Measurements from ENCODE around the gene SRL.
A peak's percentile ranks its signal among the peaks of the same experiment; 100 is the strongest.
"Not testable (repeated sequence)": the region's sequence is repeated elsewhere in the genome, so short reads cannot be mapped to it uniquely, and the experiment has no call there.

The SRL gene

DNA sequence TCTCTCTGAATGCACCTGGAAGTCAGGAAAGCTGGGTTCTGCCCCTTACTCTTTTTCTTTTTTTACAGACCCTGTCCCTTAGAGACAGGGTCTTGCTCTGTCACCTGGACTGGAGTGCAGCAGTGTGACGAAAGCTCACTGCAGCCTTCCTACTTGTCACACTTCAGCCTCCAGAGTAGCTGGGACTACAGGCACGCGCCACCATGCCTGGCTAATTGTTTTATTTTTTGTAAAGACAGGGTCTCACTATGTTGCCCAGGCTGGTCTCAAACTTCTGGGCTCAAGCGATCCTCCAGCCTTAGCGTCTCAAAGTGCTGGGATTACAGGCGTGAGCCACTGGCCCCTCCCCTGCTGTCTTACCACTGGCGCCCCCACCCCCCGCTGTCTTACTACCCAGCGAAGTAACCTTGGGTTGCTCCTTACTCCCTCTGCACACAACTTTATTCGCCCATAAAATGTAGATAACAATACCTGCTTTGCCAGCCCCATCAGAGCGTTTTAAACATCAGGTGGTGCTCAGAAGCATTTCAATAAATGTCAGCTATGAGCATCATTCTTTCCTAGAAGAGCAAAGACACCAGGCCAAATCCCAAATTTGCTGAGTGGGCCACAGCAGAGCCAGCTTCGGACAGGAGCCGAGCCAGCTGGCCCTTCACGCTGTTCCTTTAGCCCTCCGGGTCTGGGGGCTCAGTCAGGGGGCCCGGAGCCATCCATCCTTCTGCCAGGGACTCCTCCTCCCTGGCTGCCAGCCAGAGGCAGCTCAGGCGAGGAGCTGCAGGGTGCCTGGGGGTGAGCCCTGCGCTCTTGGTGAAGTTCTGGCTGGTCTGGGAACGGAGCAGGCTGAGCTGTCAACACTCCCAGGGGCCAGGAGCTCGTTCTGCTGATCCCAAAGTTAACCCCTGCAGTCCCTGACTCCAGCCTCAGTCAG is 24.4 kb downstream of the SRL start:
- FAIRE-seq = no peak
- no peak for TF ChIP-seq POLR2AphosphoS5 (IDR thresholded peaks at IDR 0.05; ENCODE audit: low read depth, low read length)
- no peak for DNase-seq (ENCODE audit: insufficient read length)

DNA sequence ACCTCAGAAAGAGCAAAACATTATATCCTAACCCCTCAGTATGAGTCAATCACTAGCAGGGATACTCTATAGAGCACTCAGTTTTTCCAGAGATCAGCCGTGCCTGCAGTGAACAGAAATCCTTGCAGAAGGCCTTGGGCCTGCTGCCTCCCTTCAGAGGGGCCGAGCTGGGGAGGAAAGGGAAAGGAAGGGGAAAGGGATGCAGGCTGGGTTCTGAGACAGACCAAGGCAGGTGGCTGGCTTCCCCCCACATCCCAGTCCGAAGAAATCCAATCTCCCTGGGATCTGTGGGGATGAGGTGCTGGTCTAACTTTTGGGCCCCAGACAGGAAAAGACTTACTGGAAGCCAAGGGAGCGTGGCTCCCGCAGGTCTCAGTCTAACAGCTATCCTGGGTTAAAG is 25.3 kb downstream of the SRL start:
- DNase-seq (ENCODE audit: insufficient read length) (no peak), FAIRE-seq (no peak)
- TF ChIP-seq POLR2A (IDR thresholded peaks at IDR 0.05; ENCODE audit: low read depth, low read length) (no peak), TAF1 (IDR thresholded peaks at IDR 0.05; ENCODE audit: borderline replicate concordance, low read depth, low read length) (no peak), POLR2AphosphoS5 (IDR thresholded peaks at IDR 0.05; ENCODE audit: low read depth, low read length) (no peak)

DNA sequence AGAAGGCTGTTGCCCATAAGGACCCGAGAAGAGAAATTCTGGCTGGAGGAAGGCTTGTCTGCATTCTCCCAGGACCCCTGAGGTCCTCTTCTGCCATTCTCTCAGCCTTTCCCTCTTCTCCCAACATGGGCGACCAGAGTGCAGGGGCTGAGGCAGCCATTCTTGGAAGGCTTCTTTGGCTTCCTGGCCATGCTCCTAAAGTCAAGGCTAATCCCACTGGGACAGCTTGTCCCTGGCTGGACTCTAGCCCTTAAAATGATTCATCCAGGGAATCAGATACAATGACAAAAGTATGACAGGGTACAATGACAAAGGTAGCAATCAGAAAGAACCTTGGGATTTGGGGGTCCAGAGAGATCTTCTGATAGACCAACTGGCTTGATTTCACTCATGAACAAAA is 26.8 kb downstream of the SRL start:
- no peak for FAIRE-seq
- TF ChIP-seq POLR2AphosphoS5 (IDR thresholded peaks at IDR 0.05; ENCODE audit: low read depth, low read length) (no peak), TAF1 (IDR thresholded peaks at IDR 0.05; ENCODE audit: borderline replicate concordance, low read depth, low read length) (no peak), POLR2A (IDR thresholded peaks at IDR 0.05; ENCODE audit: low read depth, low read length) (no peak)

DNA sequence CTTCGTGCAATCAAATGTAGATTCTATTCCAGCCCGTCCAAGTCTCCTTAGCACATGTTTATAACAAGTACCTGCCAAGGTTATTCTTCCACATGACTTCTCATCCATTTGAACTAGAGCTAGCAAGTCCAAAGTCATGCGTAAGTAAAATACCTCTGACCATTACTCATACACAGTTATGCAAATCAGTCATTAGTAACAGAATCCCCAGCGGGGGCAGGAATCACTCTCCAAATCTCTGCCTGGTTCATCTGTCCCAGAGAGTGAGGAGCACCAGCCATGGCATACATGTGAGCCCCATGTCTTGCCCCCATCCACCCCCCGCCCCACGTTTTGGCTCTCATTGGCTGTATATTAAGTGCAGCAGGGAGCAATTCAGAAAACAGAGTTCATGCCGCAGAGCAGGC is 27.7 kb downstream of the SRL start:
- DNase-seq (ENCODE audit: insufficient read length) (no peak), FAIRE-seq (no peak)
- TF ChIP-seq POLR2A (IDR thresholded peaks at IDR 0.05; ENCODE audit: low read depth, low read length) (no peak), TAF1 (IDR thresholded peaks at IDR 0.05; ENCODE audit: borderline replicate concordance, low read depth, low read length) (no peak), POLR2AphosphoS5 (IDR thresholded peaks at IDR 0.05; ENCODE audit: low read depth, low read length) (no peak)

More for the DNA sequence above, 26.8 kb downstream of the SRL start:
- DNase-seq (ENCODE audit: insufficient read length) = no peak

DNA sequence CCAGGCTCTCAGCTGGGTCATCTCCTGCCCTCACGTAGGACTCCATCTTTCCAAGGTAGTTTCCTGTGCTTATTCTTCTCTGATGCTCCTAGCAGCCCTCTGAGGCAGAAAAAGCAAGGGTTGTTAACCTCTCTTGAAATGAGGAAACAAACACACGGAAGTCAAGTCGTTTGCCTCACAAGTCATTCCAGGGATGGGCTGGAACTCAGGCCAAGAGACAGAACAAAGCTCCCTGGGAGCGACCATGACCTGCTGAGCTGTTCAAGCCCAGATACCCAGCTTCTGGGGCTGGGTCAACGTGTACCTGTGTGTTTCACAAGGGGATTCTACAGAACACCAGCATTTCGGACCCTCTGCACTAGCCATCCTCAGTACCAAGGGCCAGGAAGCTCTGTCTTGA is 28.1 kb downstream of the SRL start:
- no peak for TF ChIP-seq POLR2A (IDR thresholded peaks at IDR 0.05; ENCODE audit: low read depth, low read length)
- no peak for TF ChIP-seq TAF1 (IDR thresholded peaks at IDR 0.05; ENCODE audit: borderline replicate concordance, low read depth, low read length)
- TF ChIP-seq POLR2AphosphoS5 (IDR thresholded peaks at IDR 0.05; ENCODE audit: low read depth, low read length) = no peak
- DNase-seq (ENCODE audit: insufficient read length) = no peak
- FAIRE-seq = no peak

DNA sequence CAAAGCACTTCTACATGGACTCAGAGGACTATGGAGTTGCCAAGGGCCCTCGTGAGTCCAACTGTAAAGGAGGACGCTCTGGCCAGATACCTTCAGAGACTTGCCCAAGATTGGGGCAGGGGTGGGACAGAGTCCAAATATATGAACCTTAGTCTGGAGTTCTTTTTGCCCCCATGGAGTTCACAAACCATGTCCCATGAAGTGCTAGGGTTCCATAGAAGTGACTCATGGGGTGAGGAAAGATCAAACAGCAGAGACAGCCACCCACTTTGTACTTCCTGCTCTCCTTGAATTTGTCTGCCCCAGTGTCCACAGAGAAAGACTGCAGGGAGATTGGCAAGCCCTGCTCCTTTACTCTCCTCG is 29.0 kb downstream of the SRL start:
- FAIRE-seq = no peak
- TF ChIP-seq TAF1 (IDR thresholded peaks at IDR 0.05; ENCODE audit: borderline replicate concordance, low read depth, low read length) (no peak), POLR2A (IDR thresholded peaks at IDR 0.05; ENCODE audit: low read depth, low read length) (no peak), POLR2AphosphoS5 (IDR thresholded peaks at IDR 0.05; ENCODE audit: low read depth, low read length) (no peak)
- DNase-seq (ENCODE audit: insufficient read length) = no peak

DNA sequence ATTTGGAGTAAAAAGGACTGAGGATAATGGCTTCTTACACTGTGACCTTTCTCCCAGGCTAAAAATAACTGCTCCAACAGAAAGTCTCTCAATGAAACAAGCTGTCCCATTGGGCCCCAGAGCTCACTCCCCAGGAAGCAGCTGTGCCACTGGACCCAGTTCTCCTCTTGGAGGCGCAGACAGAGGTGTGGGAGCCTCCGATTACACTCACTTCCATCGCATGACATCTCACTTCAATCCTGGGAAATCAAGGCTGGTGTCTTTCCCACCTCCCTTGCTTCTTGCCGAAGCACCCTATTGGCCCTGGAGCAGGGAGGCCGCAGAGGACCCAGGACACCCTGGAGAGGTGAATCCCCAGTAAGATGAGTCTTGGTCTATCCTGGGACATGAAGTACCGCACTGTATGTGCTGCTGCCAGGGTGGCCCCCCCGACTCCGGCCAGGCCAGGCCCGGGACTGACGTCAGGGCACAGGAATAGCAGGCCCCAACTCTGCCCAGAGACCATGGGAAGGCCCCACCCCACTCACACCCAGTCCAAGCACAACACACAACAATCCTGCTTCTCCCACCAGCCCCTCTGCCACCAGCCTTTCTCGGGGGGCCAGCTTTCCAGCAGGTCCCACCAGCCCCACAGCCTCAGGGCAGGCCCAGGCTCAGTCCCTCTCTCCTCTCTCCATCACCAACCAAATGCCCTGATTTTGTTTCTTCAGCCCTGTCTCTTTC is 29.5 kb downstream of the SRL start:
- no peak for FAIRE-seq
- no peak for DNase-seq (ENCODE audit: insufficient read length)
- no peak for TF ChIP-seq TAF1 (IDR thresholded peaks at IDR 0.05; ENCODE audit: borderline replicate concordance, low read depth, low read length)
- TF ChIP-seq POLR2A (IDR thresholded peaks at IDR 0.05; ENCODE audit: low read depth, low read length) = no peak
- TF ChIP-seq POLR2AphosphoS5 (IDR thresholded peaks at IDR 0.05; ENCODE audit: low read depth, low read length) = no peak

DNA sequence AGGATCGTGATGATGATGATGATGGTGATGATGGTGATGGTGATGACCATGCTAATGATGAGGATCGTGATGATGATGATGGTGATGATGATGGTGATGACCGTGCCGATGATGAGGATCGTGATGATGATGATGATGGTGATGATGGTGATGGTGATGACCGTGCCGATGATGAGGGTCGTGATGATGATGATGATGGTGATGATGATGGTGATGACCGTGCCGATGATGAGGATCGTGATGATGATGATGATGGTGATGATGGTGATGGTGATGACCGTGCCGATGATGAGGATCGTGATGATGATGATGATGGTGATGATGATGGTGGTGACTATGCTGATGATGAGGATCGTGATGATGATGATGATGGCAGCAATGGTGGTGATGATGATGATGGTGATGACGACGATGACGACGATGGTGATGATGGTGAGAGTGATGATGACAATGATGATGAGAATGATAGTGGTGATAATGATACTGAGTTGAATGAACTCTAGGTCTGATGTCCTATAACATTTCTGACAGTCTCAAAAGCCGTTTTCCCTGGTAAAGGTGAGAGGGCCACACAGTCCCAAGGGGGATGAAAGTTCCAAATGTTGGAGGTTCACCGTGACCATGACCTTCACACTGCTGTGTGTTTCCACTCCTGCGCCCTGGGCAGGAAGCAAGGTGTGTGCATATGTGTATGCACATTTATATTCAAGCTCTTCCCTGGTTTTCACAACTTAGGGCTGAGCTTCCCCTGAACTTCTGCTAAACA is 30.3 kb downstream of the SRL start:
- FAIRE-seq = peak; percentile 14
- DNase-seq (ENCODE audit: insufficient read length) = not testable (repeated sequence)

DNA sequence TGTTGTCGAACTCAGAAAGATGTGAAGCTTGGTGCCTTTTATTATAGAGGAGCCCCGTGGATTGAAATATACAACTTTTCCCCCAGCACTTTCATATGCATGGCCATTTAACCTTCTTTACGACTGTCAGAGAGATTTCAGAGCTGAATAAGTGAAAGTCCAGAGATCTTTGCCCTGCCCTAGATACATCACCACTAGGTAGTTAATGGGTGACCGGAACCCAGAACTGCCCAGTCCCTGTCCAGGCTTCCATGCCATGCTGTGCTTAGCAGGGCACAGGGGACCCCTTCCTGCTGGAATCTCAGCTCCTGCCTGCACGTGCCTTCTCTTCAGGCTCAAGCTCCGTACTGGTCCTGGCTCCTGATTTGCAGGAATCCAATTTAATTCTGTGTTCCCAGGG is 32.2 kb downstream of the SRL start:
- TF ChIP-seq POLR2AphosphoS5 (IDR thresholded peaks at IDR 0.05; ENCODE audit: low read depth, low read length) (no peak), TAF1 (IDR thresholded peaks at IDR 0.05; ENCODE audit: borderline replicate concordance, low read depth, low read length) (no peak), POLR2A (IDR thresholded peaks at IDR 0.05; ENCODE audit: low read depth, low read length) (no peak)
- DNase-seq (ENCODE audit: insufficient read length) (no peak), FAIRE-seq (no peak)

DNA sequence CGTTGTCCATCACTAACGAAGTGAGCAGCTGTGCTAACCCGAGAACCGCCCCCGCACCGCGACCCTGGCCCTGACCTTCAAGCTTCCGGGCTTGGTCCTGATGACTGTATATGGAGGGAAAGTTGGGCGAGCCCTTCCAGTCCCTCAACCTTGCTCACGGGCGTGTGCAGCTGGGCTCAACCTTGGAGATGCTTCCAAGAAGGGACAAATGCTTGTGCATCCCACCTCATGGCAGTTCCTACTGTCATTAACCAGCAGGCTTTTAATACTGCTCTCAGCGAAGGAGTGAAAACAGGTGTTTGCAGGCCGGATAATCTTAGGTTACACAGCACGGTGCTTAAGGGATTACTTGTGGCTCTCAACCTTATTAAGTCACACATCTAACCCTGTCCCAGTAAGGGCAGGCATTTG is 33.5 kb downstream of the SRL start:
- TF ChIP-seq POLR2A (IDR thresholded peaks at IDR 0.05; ENCODE audit: low read depth, low read length) (no peak), POLR2AphosphoS5 (IDR thresholded peaks at IDR 0.05; ENCODE audit: low read depth, low read length) (no peak), TAF1 (IDR thresholded peaks at IDR 0.05; ENCODE audit: borderline replicate concordance, low read depth, low read length) (no peak)
- no peak for FAIRE-seq
- DNase-seq (ENCODE audit: insufficient read length) = no peak

DNA sequence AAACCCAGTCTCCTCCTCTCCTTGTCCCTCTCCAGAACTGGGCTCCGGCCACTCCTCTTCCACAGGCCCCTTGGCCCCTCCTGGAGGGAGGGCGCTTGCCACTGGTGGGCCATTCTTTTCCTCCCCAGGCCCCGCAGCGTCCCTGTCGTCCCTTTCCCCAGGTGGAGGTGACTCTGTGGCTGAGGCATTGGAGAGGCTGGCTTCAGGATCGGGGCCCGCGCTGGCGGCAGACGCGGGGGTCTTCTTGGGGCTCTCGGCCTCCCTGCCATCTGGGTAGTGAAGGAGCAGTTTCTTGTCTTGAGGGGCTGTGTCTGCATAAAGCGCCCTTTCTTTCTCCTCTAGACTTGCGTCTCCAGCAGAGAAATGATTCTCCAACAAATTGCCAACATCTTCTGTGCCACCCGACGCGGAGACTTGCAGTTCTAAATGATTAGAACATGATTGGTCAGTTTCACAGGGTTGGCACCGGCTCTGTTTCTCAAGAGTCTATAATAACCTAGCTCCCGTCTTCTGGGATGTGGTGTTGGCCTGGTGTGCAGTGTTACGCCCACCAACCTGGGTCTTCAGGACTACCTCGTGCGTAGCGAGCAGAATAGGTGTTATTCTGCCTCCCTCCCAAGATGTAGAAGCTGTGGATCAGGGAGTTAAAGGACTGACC is 34.1 kb downstream of the SRL start:
- no peak for DNase-seq (ENCODE audit: insufficient read length)
- no peak for FAIRE-seq
- TF ChIP-seq TAF1 (IDR thresholded peaks at IDR 0.05; ENCODE audit: borderline replicate concordance, low read depth, low read length) (no peak), POLR2A (IDR thresholded peaks at IDR 0.05; ENCODE audit: low read depth, low read length) (no peak), POLR2AphosphoS5 (IDR thresholded peaks at IDR 0.05; ENCODE audit: low read depth, low read length) (no peak)

Data from GM12892 (cell line).